ENCODE results near the gene ARPIN. TPM values are rescaled to one million over a fixed set of nuclear protein-coding genes. Genes with fewer than 3 reads are reported as not detected.

ARPIN gene
- total and polyA plus RNA-seq, 9 of the 15 experiments (the other 6 are each of a cell fraction or from before 2014, with no cell fraction given): not detected

DNA sequence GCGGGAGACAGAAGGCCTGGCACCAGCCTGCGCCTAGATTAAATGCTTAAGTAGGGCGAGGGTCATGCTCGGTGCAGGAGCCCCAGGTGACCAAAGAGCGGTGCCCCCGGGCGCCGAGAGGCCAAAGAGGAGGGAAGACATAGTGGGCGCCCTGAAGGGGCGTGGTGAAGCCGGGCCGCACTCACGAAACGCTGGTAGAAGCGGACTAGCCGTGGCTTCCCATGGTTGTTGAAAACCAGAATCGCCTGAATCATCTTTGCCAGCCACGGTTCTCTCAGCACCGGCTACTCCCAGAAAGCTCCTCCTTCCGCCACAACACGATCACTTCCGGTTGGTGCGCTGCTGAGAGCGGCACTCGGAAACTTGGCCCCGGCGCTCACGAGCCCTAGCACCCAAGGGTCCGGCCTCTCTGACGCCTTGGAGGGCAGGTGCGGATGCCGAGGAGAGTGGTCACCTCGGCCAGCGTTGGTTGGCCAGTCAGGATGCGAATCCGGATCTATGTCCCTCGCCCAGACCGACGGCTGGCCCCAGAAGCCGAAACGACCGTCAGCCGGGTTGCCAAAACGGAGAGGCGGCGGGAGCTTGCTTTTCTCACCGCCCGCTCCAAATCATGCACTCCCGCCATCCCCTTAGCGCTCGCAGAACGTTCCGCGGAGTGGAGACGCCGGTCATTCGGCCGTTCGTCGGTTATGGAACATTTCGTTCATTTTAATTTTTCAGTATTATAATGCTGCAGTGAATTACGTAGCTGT lies 18.9 kb downstream of the ARPIN start, which contains the start of gene AP3S2 (continued):
- no peak for TF ChIP-seq RBM14 (IDR thresholded peaks at IDR 0.05; ENCODE audit: borderline replicate concordance, insufficient read depth, low read depth, low read length)
- no peak for TF ChIP-seq NR2F6 (CRISPR knock-in tag; IDR thresholded peaks at IDR 0.05)
- TF ChIP-seq U2AF1 (optimal IDR thresholded peaks at IDR 0.05; ENCODE audit: low read depth, low read length): no peak
- 0 out of 2 replicates have a peak, but pooled peaks have one; percentile 8 for TF ChIP-seq ZNF165 (CRISPR knock-in tag; IDR thresholded peaks at IDR 0.05; ENCODE audit: borderline replicate concordance)
- TF ChIP-seq, protein P1, sequence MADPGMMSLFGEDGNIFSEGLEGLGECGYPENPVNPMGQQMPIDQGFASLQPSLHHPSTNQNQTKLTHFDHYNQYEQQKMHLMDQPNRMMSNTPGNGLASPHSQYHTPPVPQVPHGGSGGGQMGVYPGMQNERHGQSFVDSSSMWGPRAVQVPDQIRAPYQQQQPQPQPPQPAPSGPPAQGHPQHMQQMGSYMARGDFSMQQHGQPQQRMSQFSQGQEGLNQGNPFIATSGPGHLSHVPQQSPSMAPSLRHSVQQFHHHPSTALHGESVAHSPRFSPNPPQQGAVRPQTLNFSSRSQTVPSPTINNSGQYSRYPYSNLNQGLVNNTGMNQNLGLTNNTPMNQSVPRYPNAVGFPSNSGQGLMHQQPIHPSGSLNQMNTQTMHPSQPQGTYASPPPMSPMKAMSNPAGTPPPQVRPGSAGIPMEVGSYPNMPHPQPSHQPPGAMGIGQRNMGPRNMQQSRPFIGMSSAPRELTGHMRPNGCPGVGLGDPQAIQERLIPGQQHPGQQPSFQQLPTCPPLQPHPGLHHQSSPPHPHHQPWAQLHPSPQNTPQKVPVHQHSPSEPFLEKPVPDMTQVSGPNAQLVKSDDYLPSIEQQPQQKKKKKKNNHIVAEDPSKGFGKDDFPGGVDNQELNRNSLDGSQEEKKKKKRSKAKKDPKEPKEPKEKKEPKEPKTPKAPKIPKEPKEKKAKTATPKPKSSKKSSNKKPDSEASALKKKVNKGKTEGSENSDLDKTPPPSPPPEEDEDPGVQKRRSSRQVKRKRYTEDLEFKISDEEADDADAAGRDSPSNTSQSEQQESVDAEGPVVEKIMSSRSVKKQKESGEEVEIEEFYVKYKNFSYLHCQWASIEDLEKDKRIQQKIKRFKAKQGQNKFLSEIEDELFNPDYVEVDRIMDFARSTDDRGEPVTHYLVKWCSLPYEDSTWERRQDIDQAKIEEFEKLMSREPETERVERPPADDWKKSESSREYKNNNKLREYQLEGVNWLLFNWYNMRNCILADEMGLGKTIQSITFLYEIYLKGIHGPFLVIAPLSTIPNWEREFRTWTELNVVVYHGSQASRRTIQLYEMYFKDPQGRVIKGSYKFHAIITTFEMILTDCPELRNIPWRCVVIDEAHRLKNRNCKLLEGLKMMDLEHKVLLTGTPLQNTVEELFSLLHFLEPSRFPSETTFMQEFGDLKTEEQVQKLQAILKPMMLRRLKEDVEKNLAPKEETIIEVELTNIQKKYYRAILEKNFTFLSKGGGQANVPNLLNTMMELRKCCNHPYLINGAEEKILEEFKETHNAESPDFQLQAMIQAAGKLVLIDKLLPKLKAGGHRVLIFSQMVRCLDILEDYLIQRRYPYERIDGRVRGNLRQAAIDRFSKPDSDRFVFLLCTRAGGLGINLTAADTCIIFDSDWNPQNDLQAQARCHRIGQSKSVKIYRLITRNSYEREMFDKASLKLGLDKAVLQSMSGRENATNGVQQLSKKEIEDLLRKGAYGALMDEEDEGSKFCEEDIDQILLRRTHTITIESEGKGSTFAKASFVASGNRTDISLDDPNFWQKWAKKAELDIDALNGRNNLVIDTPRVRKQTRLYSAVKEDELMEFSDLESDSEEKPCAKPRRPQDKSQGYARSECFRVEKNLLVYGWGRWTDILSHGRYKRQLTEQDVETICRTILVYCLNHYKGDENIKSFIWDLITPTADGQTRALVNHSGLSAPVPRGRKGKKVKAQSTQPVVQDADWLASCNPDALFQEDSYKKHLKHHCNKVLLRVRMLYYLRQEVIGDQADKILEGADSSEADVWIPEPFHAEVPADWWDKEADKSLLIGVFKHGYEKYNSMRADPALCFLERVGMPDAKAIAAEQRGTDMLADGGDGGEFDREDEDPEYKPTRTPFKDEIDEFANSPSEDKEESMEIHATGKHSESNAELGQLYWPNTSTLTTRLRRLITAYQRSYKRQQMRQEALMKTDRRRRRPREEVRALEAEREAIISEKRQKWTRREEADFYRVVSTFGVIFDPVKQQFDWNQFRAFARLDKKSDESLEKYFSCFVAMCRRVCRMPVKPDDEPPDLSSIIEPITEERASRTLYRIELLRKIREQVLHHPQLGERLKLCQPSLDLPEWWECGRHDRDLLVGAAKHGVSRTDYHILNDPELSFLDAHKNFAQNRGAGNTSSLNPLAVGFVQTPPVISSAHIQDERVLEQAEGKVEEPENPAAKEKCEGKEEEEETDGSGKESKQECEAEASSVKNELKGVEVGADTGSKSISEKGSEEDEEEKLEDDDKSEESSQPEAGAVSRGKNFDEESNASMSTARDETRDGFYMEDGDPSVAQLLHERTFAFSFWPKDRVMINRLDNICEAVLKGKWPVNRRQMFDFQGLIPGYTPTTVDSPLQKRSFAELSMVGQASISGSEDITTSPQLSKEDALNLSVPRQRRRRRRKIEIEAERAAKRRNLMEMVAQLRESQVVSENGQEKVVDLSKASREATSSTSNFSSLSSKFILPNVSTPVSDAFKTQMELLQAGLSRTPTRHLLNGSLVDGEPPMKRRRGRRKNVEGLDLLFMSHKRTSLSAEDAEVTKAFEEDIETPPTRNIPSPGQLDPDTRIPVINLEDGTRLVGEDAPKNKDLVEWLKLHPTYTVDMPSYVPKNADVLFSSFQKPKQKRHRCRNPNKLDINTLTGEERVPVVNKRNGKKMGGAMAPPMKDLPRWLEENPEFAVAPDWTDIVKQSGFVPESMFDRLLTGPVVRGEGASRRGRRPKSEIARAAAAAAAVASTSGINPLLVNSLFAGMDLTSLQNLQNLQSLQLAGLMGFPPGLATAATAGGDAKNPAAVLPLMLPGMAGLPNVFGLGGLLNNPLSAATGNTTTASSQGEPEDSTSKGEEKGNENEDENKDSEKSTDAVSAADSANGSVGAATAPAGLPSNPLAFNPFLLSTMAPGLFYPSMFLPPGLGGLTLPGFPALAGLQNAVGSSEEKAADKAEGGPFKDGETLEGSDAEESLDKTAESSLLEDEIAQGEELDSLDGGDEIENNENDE (IDR thresholded peaks at IDR 0.05; ENCODE audit: low read depth, low read length): no peak
- TF ChIP-seq SUPT5H (IDR thresholded peaks at IDR 0.05): peak; percentile 84
- no peak for TF ChIP-seq ERF (CRISPR knock-in tag; IDR thresholded peaks at IDR 0.05)
- TF ChIP-seq NELFE (IDR thresholded peaks at IDR 0.05; ENCODE audit: insufficient read depth, insufficient read length): no peak
- no peak for TF ChIP-seq SRSF9 (IDR thresholded peaks at IDR 0.05; ENCODE audit: borderline replicate concordance, low read depth, low read length)
- TF ChIP-seq, protein P2, sequence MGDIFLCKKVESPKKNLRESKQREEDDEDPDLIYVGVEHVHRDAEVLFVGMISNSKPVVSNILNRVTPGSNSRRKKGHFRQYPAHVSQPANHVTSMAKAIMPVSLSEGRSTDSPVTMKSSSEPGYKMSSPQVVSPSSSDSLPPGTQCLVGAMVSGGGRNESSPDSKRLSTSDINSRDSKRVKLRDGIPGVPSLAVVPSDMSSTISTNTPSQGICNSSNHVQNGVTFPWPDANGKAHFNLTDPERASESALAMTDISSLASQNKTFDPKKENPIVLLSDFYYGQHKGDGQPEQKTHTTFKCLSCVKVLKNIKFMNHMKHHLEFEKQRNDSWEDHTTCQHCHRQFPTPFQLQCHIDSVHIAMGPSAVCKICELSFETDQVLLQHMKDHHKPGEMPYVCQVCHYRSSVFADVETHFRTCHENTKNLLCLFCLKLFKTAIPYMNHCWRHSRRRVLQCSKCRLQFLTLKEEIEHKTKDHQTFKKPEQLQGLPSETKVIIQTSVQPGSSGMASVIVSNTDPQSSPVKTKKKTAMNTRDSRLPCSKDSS (IDR thresholded peaks at IDR 0.05; ENCODE audit: low read depth, partially characterized antibody): no peak
- TF ChIP-seq NFXL1 (CRISPR knock-in tag; IDR thresholded peaks at IDR 0.05): no peak
- TF ChIP-seq, protein P3, sequence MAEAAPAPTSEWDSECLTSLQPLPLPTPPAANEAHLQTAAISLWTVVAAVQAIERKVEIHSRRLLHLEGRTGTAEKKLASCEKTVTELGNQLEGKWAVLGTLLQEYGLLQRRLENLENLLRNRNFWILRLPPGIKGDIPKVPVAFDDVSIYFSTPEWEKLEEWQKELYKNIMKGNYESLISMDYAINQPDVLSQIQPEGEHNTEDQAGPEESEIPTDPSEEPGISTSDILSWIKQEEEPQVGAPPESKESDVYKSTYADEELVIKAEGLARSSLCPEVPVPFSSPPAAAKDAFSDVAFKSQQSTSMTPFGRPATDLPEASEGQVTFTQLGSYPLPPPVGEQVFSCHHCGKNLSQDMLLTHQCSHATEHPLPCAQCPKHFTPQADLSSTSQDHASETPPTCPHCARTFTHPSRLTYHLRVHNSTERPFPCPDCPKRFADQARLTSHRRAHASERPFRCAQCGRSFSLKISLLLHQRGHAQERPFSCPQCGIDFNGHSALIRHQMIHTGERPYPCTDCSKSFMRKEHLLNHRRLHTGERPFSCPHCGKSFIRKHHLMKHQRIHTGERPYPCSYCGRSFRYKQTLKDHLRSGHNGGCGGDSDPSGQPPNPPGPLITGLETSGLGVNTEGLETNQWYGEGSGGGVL (CRISPR knock-in tag; IDR thresholded peaks at IDR 0.05): no peak
- TF ChIP-seq TCFL5 (CRISPR knock-in tag; conservative IDR thresholded peaks at IDR 0.05): no peak
